HG03139 (cell line): ENCODE measurements around the gene MRPS31.
"Not testable (repeated sequence)": the region's sequence is repeated elsewhere in the genome, so short reads cannot be mapped to it uniquely, and the experiment has no call there.

ENCODE experiments used
- ATAC-seq: cut with Tn5 transposase; IDR thresholded peaks from one replicate; pipeline ENCODE4 v1.9.1; 2021; ENCODE audit not compliant: unreplicated experiment

Gene MRPS31

DNA sequence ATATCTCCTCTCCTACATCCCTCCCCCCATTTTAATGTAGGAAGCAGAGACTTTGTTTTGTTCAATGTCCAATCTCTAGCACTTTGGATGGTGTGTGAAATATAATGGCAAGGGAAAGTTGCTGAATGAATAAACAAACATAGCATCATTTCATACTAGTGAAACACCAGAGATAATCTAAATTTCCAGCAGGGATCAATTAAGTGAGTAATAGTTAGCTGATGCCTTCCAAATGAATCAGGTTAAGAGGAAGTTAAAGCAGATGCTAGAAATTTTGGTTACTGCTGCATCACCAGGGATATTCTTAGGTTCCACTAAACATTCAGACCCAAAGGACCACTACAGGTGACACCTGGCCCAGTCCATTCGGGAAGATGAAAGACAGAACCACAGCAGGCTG is 8.1 kb downstream of the MRPS31 start:
- no peak for ATAC-seq

DNA sequence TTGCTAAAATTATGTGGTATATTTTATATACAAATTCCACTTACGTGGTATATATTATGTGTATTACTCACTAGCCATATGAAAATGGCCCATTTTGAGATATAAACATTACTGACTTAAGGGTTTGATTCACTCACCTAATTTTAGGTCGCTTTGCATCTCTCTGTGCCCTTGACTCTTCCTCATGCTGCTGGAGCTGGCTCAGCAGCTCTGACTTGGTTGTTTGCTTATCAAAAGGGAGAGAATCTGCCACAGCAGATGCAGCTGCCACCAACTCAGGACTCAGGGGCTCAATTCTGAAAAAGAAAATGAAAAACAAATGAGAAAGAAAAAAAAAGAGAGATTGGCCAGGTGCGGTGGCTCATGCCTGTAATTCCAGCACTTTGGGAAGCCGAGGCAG is 12.2 kb downstream of the MRPS31 start:
- no peak for ATAC-seq

DNA sequence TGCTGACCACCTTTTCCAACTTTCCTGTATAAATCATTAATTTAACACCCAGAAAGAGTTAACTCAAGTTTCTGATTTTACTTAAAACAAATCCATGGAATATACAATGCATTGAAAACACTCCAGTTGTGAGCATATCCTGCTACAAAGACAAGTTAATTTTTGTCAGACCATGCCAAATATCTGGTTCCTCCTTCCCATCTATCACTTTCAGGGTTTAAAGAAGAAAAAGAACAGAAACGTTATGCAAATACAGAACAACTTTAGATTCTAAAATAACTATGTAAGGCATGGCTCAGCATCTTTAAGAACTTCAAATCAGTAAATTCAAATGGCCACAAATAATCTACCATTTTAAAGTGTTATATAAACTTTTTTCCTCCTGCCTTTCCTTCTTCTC is 14.9 kb downstream of the MRPS31 start:
- ATAC-seq, result no peak

DNA sequence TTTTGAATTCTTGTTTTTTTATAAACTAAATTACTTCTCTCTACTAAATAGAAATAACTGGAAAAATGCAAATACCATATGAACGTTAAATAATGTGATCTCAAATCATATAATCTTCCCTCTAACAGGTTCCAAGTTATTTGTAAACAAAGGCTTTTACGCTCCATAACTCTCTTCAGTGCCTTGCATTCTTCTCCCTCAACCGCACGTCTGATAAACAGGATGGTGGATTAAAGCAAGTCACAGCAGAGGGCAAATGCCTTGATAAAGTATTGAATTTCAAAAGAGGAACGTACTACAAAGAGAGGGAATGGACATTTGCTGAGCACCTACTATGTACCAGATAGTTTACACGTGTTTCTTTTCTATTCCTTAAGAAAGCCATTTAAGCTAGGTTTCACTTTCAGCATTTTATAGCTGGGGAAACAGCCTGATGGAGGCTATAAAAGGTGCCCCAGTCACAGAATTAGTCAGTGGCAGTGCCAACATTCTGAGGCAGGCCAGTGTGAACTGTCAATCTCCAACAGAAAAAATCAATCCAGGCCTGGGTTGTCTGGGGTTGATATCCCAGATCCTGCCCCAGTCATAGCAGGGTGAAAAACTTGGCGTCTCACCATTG is 15.8 kb downstream of the MRPS31 start:
- ATAC-seq, result no peak

DNA sequence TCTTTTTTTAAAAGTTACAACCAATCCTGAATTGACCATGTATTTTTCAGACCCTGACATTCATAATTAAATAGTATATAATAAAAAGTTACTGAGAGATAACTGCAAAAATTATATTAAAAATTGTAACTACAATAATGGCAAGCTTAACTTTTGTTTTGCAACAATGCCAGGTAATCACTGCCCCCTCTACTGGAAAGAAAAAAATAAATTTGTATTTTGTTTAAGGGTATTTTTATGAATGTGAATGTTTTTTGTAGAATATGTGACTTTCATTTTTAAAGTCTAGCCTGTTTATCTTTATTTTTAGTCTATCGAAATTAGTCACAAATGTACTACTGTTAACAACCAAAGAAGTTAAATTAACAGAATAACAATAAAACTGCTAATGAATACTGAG is 21.7 kb downstream of the MRPS31 start:
- ATAC-seq, result no peak

DNA sequence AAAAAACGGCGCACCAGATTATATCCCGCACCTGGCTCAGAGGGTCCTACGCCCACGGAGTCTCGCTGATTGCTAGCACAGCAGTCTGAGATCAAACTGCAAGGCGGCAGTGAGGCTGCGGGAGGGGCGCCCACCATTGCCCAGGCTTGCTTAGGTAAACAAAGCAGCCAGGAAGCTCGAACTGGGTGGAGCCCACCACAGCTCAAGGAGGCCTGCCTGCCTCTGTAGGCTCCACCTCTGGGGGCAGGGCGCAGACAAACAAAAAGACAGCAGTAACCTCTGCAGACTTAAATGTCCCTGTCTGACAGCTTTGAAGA is 35.8 kb downstream of the MRPS31 start:
- ATAC-seq, result not testable (repeated sequence)

DNA sequence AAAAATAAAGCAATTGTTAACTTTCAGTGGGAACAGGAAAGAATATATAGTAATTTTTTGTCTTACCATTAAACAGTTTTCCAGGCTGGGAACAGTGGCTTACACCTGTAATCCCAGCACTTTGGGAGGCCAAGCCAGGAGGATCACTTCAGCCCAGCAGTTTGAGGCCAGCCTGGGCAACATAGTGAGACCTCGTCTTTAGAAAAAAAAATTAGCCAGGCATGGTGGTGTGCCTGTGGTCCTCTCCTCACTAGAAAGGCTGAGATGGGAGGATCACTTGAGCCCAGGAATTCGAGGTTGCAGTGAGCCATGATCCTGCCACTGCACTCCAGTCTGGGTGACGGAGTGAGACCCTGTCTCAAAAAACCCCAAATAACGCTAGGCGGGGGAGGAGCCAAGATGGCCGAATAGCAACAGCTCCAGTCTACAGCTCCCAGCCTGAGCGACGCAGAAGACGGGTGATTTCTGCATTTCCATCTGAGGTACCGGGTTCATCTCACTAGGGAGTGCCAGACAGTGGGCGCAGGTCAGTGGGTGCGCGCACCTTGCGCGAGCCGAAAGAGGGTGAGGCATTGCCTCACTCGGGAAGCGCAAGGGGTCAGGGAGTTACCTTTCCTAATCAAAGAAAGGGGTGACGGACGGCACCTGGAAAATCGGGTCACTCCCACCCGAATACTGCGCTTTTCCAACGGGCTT is 36.3 kb downstream of the MRPS31 start:
- ATAC-seq, result not testable (repeated sequence)

DNA sequence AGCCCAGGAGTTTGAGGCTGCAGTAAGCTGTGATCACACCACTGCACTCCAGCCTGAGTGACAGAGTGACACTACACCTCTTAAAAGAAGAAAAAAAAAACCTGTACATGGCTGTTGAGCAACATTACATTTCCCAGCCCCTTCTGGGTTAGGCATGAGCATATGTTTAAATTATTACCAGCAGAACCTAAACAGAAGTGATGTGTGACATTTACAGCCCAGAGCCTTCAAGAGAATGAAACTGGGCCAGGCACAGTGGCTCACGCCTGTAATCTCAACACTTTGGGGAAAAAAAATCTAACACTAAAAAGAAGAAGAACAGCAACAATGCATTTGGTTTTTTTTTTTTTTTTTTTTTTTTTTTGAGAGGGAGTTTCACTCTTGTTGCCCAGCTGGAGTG is 38.3 kb downstream of the MRPS31 start:
- ATAC-seq, result no peak

DNA sequence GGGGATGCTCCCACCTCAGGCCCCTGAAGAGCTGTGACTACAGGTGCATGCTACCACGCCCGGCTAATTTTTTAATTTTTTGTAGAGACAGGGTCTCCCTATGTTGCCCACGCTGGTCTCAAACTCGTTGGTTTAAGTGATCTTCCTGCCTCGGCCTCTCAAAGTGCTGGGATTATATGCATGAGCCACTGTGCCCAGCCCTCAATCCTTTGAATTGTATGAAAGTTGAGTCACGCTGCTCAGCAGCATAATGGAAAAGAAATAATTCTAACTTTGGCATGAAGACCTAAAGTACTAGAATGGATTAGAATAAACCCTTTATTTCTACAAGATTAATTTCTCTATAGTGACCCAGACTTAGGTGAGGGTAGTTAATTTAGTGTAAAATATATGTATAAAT is 42.4 kb downstream of the MRPS31 start:
- no peak for ATAC-seq

DNA sequence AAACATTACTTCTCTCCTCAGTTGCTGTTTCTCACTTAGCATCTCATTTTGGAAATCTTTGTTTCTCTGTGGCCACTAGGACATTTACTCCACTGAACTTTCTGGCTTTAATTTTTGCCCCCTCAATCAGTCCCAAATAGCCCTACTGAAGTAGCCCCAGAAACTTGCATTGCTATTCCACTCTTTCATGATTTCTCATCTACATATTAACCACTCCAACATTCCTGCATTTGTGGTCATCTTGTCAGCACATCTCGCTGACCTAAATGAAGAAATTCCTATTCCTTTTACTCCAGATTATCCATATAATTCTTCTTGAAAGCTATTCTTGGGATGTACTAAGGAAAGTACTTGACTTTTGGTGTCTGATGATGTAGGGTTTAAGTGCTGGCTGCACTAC is 56.6 kb downstream of the MRPS31 start:
- not testable (repeated sequence) for ATAC-seq

DNA sequence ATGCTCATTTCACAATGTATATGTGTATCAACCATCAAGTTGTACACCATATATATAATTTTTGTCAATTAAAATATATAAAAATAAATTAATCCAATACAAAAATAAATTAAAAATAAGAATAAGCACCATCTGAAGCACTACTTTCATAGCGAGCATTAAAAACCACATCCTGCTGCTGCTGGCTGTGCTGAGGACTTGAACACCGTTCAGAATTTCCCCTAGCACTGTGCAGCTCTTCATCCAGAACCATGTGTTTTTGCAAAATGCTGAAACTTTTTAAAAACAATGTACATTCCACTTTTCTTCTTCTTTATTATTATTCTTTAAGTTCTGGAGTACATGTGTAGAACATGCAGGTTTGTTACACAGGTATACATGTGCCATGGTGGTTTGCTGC is 64.6 kb downstream of the MRPS31 start:
- no peak for ATAC-seq

DNA sequence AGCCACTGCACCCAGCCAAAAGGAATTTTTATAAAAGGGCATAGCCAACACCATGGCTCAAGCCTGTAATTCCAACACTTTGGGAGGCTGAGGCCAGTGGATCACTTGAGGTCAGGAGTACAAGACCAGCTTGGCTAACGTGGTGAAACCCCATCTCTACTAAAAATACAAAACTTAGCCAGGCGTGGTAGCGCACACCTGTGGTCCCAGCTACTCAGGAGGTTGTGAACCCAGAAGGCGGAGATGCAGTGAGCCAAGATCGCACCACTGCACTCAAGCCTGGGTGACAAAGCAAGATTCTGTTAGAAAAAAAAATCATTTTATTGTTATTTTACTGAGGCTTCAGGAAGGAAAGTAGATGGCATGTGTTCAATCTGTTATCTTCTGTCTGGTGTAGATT is 73.3 kb downstream of the MRPS31 start:
- peak; percentile 57 for ATAC-seq

DNA sequence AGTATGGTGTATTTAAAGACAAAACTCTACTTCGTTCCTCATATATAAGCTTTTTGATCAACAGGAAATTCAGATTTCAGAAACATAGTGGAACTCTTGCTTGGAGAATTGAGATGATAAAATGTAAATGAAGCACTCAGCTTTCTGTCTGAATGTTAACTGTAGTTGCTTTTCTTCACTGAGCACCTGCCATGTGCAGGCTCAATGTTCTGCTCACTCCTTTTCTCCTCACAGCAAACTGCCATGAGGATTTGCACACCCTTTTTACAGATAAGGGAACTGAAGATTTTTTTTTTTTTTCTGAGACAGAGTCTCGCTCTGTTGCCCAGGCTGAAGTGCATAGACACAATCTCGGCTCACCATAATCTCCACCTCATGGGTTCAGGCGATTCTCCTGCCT is 76.6 kb downstream of the MRPS31 start:
- no peak for ATAC-seq

DNA sequence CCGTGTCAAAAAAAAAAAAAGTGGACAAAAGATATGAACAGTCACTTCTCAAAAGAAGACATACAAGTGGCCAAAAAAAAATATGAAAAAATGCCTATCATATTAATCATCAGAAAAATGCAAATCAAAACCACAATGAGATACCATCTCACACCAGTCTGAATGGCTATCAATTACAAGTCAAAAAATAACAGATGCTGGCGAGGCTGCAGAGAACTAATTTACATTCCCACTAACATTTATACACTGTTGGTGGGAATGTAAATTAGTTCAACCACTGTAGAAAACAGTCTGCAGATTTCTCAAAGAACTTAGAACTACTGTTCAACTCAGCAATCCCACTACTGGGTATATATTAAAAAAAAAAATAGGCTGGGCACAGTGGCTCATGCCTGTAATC is 78.0 kb downstream of the MRPS31 start:
- peak; percentile 37 for ATAC-seq

DNA sequence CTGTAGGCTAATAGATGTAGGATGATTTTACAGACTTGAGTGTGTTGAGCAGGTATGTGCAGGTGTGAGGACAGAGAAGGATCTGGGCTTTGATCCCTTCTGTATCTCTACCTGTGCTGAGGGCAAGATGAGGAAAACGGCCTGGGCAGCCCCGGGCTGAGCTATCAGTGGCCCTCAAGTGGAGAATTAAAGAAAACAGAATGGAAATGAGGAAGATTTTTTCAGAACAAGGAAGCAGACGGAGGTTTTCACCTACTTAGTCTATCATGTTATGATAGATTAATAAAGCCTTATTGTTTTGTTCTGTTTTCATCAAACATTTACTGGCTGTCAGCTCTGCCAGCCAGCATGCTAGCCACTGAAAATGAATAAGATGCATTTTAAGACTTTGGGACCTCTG is 82.2 kb downstream of the MRPS31 start:
- ATAC-seq, result no peak

DNA sequence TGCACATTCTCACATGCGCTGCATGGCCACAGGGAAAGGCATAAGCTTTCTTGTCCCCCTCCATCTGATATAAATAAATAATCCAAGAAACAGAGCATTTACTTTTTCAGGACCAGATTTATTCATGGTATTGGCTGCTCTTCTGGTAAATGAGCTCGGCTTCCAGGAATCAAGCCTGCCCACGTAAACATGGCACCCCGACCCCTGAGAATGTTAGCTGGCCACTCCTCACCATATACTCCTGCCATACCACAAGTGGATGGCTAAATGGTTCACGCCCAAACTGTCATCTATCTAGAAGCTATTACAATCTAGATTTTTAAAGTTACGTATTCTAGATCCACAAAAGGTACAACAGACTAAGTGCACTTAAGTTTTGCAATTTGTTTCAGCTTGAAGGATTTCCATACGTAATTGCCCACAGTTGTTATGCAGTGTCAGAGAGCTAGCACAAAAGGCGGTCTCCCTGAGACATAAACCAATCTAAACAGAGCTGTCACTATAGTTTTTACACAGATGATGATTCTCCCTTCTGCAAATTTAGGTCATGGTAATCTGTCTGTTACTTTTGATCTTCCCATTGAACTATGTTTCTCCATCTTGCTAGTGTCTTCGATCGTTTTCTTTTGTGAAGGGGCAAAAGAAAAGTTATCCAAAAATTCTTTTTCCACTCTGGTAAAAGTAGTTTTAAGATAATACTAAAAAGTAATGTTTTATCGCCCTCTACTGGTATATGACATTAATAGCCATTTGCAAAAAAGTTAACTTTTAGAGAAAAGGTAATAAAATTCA is 88.3 kb downstream of the MRPS31 start:
- ATAC-seq, result no peak

DNA sequence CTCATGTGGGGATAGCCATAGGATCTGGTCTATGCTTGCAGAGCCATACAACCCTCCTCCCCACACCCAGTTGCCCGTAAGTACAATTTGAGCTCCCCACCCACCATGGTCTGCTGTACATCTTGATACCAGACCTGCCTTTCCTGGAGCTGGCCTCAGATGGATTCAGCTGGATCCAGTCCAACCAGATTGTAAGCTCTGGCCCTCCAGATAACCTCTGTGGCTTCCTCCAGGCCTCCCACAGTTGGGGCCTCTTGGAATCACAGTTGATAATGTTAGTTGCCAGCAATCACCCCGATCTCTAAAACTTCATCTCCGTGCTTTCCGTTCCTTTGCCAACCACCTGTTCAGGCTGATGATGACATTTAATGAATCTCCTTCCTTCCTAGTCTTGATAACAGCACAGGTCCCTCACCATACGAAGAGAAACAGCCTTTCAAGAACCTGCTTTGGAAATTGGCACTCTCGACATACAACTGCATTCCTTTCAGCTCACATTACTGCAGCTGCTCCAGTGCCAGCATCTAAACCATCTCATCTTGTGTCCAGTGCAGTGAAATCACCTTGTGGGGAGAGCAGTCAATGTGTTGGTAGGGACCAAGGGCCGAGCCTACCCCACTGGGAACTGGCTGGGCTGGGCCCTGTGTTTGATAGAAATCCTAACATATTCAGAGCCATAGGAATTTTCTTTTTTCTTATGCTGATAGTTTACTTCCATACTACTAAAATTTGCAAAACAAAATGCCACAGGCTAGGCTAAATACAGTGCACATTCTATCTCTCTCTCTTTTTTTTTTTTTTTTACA is 89.4 kb downstream of the MRPS31 start:
- ATAC-seq, result no peak

DNA sequence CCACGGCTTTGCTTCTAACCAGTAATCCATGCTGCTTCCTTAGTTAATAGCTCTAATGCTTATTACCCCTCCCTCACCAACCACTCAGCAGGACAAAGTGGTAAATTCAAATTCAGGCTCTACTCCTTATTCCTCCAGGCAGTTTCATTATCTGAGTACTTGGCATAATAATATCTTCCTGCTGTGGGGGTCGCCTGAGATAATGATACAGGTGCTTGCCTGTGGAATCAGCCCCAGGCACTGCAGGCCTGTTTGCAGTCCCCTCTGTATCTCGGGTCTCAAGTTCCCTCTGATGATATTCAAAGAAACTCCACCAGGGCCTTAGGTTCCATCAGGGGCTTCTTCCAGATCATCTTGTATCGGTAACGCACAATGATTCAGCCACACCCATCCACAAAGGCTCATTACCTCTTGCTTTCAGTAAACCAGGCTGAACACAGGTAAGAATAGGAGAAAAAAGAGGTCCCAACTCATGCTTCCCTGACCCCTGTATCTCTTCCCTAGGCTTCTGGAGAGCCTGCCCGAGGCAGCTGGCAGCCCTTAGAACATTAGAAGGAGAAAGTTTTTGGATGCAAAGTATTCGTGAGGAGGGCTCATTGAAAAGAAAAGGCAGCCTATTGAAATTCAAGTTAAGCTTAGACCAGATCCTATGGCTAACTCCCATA is 90.2 kb downstream of the MRPS31 start:
- ATAC-seq, result no peak

DNA sequence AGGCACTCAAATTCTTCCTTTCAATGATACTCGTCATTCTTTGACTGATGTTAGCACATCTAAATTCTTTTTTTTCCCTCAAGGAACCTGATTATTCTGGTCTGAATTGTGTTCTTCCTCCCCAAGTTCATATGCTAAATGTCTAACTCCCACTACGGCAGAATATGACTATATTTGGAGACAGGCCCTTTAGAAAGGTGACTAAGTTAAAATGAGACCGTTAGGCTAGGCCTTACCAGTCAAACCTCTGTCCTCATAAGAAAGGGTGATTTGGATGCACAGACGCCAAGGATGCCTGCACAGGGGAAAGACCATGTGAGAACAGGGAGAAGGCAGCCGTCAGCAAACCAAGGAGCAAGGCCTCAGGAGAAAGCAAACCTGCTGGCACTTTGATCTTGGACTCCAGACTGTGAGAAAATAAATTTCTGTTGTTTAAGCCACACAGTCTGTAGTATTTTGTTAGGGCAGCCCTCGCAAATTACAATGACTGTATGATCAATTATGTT is 91.5 kb downstream of the MRPS31 start:
- no peak for ATAC-seq
